HepG2 (cell line): ENCODE measurements around the gene ACTR3. TPM values are rescaled to one million over a fixed set of nuclear protein-coding genes. Genes with fewer than 3 reads are reported as not detected.
A peak's percentile ranks its signal among the peaks of the same experiment; 100 is the strongest.

Source experiments
- AKAP8 ChIP-seq: sonication (generic); formaldehyde crosslinking; IDR thresholded peaks from 2 replicates; pipeline ENCODE4 v1.5.1; 2020; ENCODE audit warnings: mild to moderate bottlenecking, missing genetic modification reagents
- CEBPG ChIP-seq: IDR thresholded peaks from 2 replicates; pipeline ENCODE4 v1.6.1; 2016
- FOSL2 ChIP-seq: sonication (generic); formaldehyde crosslinking; IDR thresholded peaks from 2 replicates; pipeline ENCODE4 v1.4.0; 2020; ENCODE audit warnings: missing genetic modification reagents
- FOXJ3 ChIP-seq: sonication (generic); formaldehyde crosslinking; IDR thresholded peaks from 2 replicates; pipeline ENCODE4 v1.4.0; 2020; ENCODE audit warnings: missing genetic modification reagents, mild to moderate bottlenecking, borderline replicate concordance
- HNF4A ChIP-seq: sonication (generic); formaldehyde crosslinking; IDR thresholded peaks from 2 replicates; pipeline ENCODE4 v1.4.0; 2020; ENCODE audit warnings: missing genetic modification reagents
- KDM2A ChIP-seq: sonication (generic); formaldehyde crosslinking; IDR thresholded peaks from 2 replicates; pipeline ENCODE4 v1.4.0; 2020; ENCODE audit warnings: low read depth, missing genetic modification reagents, borderline replicate concordance
- NR0B2 ChIP-seq: sonication (generic); formaldehyde crosslinking; IDR thresholded peaks from 2 replicates; pipeline ENCODE4 v1.4.0; 2020; ENCODE audit warnings: mild to moderate bottlenecking, missing genetic modification reagents
- PCBP1 ChIP-seq: fragments of 200-400 bp; formaldehyde crosslinking; IDR thresholded peaks from 2 replicates; pipeline ENCODE4 v1.6.1; 2017; ENCODE audit warnings: mild to moderate bottlenecking, low read depth, low read length, borderline replicate concordance
- PCBP2 ChIP-seq: fragments of 200-400 bp; formaldehyde crosslinking; optimal IDR thresholded peaks from 2 replicates; pipeline ENCODE3; 2018; ENCODE audit warnings: low read length, low read depth; ENCODE audit not compliant: poor library complexity, severe bottlenecking
- SMAD9 ChIP-seq: sonication (generic); formaldehyde crosslinking; IDR thresholded peaks from 2 replicates; pipeline ENCODE4 v1.5.1; 2020; ENCODE audit warnings: mild to moderate bottlenecking, missing genetic modification reagents
- ZKSCAN5 ChIP-seq: sonication (generic); formaldehyde crosslinking; IDR thresholded peaks from 2 replicates; pipeline ENCODE4 v1.5.1; 2020; ENCODE audit warnings: mild to moderate bottlenecking, missing genetic modification reagents
- ZNF331 ChIP-seq: sonication (generic); formaldehyde crosslinking; IDR thresholded peaks from 2 replicates; pipeline ENCODE4 v1.4.0; 2020; ENCODE audit warnings: missing genetic modification reagents
- ZNF33B ChIP-seq: sonication (generic); formaldehyde crosslinking; IDR thresholded peaks from 2 replicates; pipeline ENCODE4 v1.5.1; 2020; ENCODE audit warnings: mild to moderate bottlenecking, missing genetic modification reagents
- ZNF501 ChIP-seq: sonication (generic); formaldehyde crosslinking; IDR thresholded peaks from 2 replicates; pipeline ENCODE4 v1.5.1; 2020; ENCODE audit warnings: mild to moderate bottlenecking, moderate library complexity, missing genetic modification reagents
- ZNF552 ChIP-seq: sonication (generic); formaldehyde crosslinking; IDR thresholded peaks from 2 replicates; pipeline ENCODE4 v1.9.0; 2022; ENCODE audit warnings: missing genetic modification reagents, mild to moderate bottlenecking, borderline replicate concordance
- ZNF691 ChIP-seq: sonication (generic); formaldehyde crosslinking; IDR thresholded peaks from 2 replicates; pipeline ENCODE4 v1.4.0; 2020; ENCODE audit warnings: missing genetic modification reagents, low read depth, mild to moderate bottlenecking, borderline replicate concordance
- ZNF83 ChIP-seq: sonication (generic); formaldehyde crosslinking; IDR thresholded peaks from 2 replicates; pipeline ENCODE4 v1.4.0; 2020; ENCODE audit warnings: missing genetic modification reagents, mild to moderate bottlenecking, borderline replicate concordance
- polyA plus RNA-seq, 8 experiments: library from polyadenylated mRNA; depleted of rRNA in 3 of 8; stranded (reverse) in 7 of 8; unstranded in 1 of 8; fragments of >200 nt; fragmentation: Illumina TruSeq in 4 of 8; extraction: Trizol in 4 of 8; gene quantifications; 2 replicates each; pipeline versions ENCODE4 v1.2.1 to v1.2.3, GENCODE V29; 2011 to 2016; ENCODE audit warnings: low read depth in 4 of 8, missing spikeins in 1 of 8, mixed read lengths in 1 of 8; ENCODE audit not compliant: insufficient read depth in 1 of 8
- total RNA-seq, 5 experiments: library from RNA; depleted of rRNA; stranded (reverse); fragments of >200 nt; fragmentation: Illumina TruSeq; extraction: Trizol; gene quantifications; 2 replicates each; pipeline ENCODE4 v1.2.3, GENCODE V29; 2016; ENCODE audit warnings: low read depth in 1 of 5
- TF ChIP-seq, protein P1 (sequence below), 2 experiments: fragments of 450-650 bp in 1 of 2; sonication (generic) in 1 of 2; formaldehyde crosslinking; IDR thresholded peaks; 2 replicates each; pipeline versions ENCODE4 v1.5.0 to v1.8.0; 2020 to 2022; ENCODE audit warnings: mild to moderate bottlenecking in 1 of 2, missing genetic modification reagents in 1 of 2
- TF ChIP-seq, protein P2 (sequence below): sonication (generic); formaldehyde crosslinking; IDR thresholded peaks from 2 replicates; pipeline ENCODE4 v1.4.0; 2020; ENCODE audit warnings: mild to moderate bottlenecking, missing genetic modification reagents
- TF ChIP-seq, protein P3 (sequence below): sonication (generic); formaldehyde crosslinking; conservative IDR thresholded peaks from 2 replicates; pipeline ENCODE4 v1.8.0; 2022; ENCODE audit warnings: low read depth, missing genetic modification reagents
- TF ChIP-seq, protein P4 (sequence below): sonication (generic); formaldehyde crosslinking; IDR thresholded peaks from 2 replicates; pipeline ENCODE4 v1.4.0; 2020; ENCODE audit warnings: low read depth, mild to moderate bottlenecking, missing genetic modification reagents

ACTR3 gene
- total and polyA plus RNA-seq, 2 of the 13 experiments (the other 11 are each of a cell fraction or from before 2014, with no cell fraction given) = 123 to 225 TPM

DNA sequence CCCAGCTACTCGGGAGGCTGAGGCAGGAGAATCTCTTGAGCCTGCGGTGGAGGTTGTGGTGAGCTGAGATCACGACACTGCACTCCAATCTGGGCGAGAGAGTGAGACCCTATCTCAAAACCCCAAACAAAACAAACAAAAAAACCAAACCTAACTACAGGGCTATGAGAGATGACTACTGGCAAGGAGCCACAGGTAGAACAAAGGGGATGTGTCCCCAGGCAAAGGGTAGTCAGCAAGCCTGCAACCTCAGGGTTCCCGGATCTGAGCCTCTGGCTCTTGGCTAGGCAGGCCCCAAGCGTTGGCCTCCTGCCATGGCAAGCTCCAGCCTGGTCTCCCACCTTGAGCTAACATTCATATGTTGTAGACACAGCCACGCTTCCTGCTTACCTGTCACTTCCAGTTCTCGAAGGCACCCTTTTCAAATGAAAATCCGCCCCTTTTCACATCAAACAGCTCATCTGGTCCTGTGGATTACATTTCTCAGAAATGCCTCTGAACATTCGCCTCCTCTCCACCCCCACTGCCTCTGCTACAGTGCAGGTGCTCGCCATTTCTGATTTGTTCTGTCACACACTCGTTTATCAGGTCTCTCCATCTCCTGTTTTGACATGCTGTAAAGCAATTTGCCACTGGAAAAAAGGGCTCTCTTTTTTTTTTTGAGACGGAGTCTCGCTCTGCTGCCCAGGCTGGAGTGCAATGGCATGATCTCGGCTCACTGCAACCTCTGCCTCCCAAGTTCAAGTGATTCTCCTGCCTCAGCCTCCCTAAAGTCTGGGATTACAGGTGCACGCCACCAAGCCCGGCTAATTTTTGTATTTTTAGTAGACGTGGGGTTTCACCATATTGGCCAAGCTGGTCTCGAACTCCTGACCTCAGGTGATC is 13.1 kb upstream of the ACTR3 start (continued):
- TF ChIP-seq, protein P1, sequence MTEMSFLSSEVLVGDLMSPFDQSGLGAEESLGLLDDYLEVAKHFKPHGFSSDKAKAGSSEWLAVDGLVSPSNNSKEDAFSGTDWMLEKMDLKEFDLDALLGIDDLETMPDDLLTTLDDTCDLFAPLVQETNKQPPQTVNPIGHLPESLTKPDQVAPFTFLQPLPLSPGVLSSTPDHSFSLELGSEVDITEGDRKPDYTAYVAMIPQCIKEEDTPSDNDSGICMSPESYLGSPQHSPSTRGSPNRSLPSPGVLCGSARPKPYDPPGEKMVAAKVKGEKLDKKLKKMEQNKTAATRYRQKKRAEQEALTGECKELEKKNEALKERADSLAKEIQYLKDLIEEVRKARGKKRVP (CRISPR knock-in tag; IDR thresholded peaks at IDR 0.05) = no peak
- TF ChIP-seq ZNF331 (CRISPR knock-in tag) (peak; percentile 95), ZKSCAN5 (CRISPR knock-in tag) (no peak), HNF4A (peak; percentile 36), ZNF83 (CRISPR knock-in tag) (peak; percentile 67; the same call in 1 of the 2 replicates), PCBP1 (no peak), ZNF691 (CRISPR knock-in tag) (0 out of 2 replicates have a peak, but pooled peaks have one; percentile 31), ZNF501 (CRISPR knock-in tag) (peak; percentile 80), ZNF33B (CRISPR knock-in tag) (no peak), FOSL2 (CRISPR knock-in tag) (peak; percentile 67), NR0B2 (0 out of 2 replicates have a peak, but pooled peaks have one; percentile 26), CEBPG (peak; percentile 10; the same call in 1 of the 2 replicates), KDM2A (CRISPR knock-in tag) (peak; percentile 82), PCBP2 (no peak), AKAP8 (CRISPR knock-in tag) (no peak), SMAD9 (CRISPR knock-in tag) (no peak), FOXJ3 (CRISPR knock-in tag) (0 out of 2 replicates have a peak, but pooled peaks have one; percentile 54), ZNF552 (CRISPR knock-in tag) (no peak)
- TF ChIP-seq, protein P2, sequence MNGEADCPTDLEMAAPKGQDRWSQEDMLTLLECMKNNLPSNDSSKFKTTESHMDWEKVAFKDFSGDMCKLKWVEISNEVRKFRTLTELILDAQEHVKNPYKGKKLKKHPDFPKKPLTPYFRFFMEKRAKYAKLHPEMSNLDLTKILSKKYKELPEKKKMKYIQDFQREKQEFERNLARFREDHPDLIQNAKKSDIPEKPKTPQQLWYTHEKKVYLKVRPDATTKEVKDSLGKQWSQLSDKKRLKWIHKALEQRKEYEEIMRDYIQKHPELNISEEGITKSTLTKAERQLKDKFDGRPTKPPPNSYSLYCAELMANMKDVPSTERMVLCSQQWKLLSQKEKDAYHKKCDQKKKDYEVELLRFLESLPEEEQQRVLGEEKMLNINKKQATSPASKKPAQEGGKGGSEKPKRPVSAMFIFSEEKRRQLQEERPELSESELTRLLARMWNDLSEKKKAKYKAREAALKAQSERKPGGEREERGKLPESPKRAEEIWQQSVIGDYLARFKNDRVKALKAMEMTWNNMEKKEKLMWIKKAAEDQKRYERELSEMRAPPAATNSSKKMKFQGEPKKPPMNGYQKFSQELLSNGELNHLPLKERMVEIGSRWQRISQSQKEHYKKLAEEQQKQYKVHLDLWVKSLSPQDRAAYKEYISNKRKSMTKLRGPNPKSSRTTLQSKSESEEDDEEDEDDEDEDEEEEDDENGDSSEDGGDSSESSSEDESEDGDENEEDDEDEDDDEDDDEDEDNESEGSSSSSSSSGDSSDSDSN = peak; percentile 86
- TF ChIP-seq, protein P3, sequence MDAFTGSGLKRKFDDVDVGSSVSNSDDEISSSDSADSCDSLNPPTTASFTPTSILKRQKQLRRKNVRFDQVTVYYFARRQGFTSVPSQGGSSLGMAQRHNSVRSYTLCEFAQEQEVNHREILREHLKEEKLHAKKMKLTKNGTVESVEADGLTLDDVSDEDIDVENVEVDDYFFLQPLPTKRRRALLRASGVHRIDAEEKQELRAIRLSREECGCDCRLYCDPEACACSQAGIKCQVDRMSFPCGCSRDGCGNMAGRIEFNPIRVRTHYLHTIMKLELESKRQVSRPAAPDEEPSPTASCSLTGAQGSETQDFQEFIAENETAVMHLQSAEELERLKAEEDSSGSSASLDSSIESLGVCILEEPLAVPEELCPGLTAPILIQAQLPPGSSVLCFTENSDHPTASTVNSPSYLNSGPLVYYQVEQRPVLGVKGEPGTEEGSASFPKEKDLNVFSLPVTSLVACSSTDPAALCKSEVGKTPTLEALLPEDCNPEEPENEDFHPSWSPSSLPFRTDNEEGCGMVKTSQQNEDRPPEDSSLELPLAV (CRISPR knock-in tag) = no peak
- TF ChIP-seq, protein P4, sequence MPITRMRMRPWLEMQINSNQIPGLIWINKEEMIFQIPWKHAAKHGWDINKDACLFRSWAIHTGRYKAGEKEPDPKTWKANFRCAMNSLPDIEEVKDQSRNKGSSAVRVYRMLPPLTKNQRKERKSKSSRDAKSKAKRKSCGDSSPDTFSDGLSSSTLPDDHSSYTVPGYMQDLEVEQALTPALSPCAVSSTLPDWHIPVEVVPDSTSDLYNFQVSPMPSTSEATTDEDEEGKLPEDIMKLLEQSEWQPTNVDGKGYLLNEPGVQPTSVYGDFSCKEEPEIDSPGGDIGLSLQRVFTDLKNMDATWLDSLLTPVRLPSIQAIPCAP (CRISPR knock-in tag) = no peak
